ENCODE results near the gene NT5DC3.
A peak's percentile ranks its signal among the peaks of the same experiment; 100 is the strongest.

The NT5DC3 gene

DNA sequence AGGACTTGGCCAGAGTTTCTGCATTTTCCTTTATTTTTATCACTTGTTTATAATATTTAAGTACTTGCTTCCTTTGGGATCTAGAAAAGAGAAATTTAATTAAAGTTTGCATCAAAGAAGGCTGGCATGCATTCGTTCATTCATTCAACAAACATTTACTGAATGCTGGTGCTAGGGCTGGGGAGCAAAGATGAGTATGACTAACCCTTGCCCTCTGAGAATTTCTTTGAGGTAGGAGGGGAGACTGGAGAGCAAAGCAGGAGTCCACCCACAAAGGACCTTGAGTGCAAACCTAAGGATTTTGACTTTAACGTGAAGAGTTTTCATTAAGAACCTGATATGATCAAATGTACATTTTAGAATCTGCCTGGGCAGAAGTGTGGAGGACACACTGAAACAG is 16.1 kb upstream of the NT5DC3 start:
- DNase-seq (ENCODE audit: low read depth, low spot score) = no peak
- H3K4me3 ChIP-seq (ENCODE audit: low read depth, low read length) = no peak overlapping the region
- in situ Hi-C loops (cut with HindIII; ENCODE audit: low sequenced_read_pairs) = no loop called here
- TF ChIP-seq, protein P1, sequence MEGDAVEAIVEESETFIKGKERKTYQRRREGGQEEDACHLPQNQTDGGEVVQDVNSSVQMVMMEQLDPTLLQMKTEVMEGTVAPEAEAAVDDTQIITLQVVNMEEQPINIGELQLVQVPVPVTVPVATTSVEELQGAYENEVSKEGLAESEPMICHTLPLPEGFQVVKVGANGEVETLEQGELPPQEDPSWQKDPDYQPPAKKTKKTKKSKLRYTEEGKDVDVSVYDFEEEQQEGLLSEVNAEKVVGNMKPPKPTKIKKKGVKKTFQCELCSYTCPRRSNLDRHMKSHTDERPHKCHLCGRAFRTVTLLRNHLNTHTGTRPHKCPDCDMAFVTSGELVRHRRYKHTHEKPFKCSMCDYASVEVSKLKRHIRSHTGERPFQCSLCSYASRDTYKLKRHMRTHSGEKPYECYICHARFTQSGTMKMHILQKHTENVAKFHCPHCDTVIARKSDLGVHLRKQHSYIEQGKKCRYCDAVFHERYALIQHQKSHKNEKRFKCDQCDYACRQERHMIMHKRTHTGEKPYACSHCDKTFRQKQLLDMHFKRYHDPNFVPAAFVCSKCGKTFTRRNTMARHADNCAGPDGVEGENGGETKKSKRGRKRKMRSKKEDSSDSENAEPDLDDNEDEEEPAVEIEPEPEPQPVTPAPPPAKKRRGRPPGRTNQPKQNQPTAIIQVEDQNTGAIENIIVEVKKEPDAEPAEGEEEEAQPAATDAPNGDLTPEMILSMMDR (IDR thresholded peaks at IDR 0.05; ENCODE audit: low read depth, low read length) = no peak

DNA sequence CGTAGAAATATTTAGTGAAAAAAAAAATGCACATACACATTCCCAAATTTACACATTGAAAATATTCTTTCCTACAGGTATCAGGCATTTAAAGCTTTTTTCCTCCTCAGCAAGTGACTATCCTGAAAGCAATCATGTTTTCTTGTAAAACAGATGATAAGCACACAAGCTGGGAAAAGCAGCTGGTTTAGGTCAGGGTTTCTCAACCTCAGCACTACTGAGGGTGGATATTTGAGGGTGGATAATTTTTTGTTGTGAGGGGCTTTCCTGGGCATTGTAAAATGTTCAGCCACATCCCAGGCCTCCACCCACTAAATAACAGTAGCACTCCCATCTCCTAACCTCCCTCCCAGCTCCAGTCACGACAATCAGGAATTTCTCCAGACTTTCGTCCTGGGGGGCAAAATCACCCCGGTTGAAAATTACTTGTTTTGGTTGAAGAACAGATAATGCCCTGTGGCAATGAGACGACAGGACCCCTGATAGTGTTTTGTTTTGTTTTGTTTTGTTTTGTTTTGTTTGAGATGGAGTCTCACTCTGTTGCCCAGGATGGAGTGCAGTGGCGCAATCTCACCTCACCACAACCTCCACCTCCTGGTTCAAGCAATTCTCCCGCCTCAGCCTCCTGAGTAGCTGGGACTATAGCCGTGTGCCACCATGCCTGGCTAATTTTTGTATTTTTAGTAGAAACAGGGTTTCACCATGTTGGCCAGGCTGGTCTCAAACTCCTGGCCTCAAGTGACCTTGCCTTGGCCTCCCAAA is 15.0 kb upstream of the NT5DC3 start:
- in situ Hi-C loops (cut with HindIII; ENCODE audit: low sequenced_read_pairs) = no loop called here
- DNase-seq (ENCODE audit: low read depth, low spot score) = no peak
- H3K4me3 ChIP-seq (ENCODE audit: low read depth, low read length) = no peak overlapping the region
- TF ChIP-seq, protein P1 (IDR thresholded peaks at IDR 0.05; ENCODE audit: low read depth, low read length) = no peak

DNA sequence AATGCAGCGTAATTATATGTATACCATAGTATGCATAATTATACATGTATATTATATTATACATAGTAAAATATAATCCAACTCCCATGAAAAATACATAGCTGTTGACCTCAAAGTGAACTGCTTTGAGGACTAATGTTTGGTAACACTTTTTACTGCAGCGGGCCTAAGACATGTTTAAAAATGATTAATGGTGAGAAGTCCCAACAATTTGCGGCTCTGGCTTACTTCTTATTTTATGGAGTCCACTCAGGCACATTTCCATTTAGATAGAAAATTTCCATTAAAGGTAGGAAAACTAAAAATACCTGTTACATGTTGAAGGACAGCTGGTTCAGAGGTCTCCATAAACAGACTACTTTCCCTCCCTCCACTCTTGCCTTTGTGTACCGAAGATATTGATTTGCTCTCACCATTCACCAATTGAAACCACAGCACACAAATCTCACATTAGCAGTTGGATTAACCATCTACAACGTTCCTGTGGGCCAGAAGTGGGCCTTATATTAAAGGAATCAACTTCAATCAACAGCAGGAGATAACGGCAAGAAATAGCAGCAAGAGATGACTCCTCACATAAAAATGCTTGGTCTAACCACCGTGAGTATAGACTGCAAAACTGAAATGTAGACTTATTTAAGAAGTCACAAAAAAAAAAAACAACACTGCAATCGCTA is 14.1 kb upstream of the NT5DC3 start:
- in situ Hi-C loops (cut with HindIII; ENCODE audit: low sequenced_read_pairs) = no loop called here
- no peak overlapping the region for H3K4me3 ChIP-seq (ENCODE audit: low read depth, low read length)
- DNase-seq (ENCODE audit: low read depth, low spot score) = peak; percentile 91

DNA sequence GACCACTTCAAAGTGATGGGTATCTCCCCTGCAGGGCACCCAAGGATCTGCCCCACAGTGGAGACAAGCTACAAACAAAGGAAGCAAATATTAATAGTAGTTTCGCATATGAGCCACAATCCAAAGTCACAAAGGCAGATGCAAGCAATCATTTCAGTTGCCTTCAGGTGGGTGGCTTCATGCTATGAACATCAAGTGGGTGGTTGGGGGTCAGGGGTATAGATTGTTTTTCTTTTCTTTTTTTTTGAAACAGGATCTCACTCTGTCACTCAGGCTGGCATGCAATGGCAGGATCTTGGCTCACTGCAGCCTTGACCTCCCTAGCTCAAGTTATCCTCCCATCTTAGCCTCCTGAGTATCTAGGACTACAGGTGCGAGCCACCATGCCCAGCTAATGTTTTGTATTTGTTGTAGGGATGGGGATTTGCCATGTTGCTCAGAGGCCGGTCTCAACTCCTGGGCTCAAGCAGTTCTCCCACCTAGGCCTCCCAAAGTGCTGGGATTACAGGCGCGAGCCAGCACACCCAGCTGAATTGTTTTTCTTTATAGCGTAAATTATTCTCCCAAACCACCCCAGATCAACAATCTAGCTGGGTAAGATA is 13.4 kb upstream of the NT5DC3 start:
- H3K4me3 ChIP-seq (ENCODE audit: low read depth, low read length) = no peak overlapping the region
- TF ChIP-seq, protein P1 (IDR thresholded peaks at IDR 0.05; ENCODE audit: low read depth, low read length) = no peak
- in situ Hi-C loops (cut with HindIII; ENCODE audit: low sequenced_read_pairs) = no loop called here
- no peak for DNase-seq (ENCODE audit: low read depth, low spot score)

More for the DNA sequence above, 14.1 kb upstream of the NT5DC3 start:
- TF ChIP-seq, protein P1 (IDR thresholded peaks at IDR 0.05; ENCODE audit: low read depth, low read length) = no peak

DNA sequence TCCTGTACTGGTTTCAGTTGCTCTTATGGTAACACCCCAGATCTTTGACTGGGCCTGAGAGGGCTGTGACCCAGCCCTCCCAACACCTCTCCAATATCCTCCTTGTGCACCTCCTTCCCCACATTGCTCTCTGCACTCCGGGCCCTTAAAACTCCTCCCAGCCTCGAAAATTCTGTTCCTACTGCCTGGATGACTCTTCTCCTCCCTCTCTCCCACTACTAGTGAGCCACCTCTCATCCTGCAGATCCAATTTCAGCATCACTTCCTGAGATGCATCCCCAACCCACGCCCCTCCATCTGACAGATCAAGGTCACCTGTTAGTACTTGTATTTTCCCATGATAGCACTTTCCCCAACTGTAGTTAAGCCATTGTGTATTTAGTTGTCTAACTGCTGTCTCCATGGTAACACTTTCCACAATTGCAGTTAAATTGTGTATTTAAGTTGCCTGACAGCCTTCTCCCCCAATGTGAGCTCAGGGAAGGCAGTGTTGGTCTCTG is 11.5 kb upstream of the NT5DC3 start:
- TF ChIP-seq, protein P1 (IDR thresholded peaks at IDR 0.05; ENCODE audit: low read depth, low read length) = no peak
- DNase-seq (ENCODE audit: low read depth, low spot score) = peak; percentile 79
- no peak overlapping the region for H3K4me3 ChIP-seq (ENCODE audit: low read depth, low read length)
- in situ Hi-C loops (cut with HindIII; ENCODE audit: low sequenced_read_pairs) = no loop called here

DNA sequence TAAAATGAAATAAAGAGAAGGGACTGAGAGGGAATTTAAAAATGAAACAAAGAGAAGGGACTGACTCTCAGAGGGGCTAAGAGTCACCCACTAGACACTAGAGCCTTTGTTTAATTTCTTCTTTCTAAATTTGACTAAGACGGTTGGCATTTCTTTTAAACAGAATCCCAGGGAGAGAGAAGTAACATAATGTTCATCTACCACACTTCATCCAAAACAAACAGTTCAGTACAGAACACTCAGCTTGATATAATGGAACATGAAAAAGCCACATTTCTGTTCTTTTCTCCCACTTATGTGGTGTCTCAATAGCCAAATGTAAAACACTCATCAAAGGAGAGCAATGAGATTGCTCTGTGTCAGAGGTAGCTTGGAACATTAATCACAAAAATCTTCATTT is 10.1 kb upstream of the NT5DC3 start:
- H3K4me3 ChIP-seq (ENCODE audit: low read depth, low read length) = no peak overlapping the region
- peak; percentile 86 for DNase-seq (ENCODE audit: low read depth, low spot score)
- in situ Hi-C loops (cut with HindIII; ENCODE audit: low sequenced_read_pairs) = no loop called here
- TF ChIP-seq, protein P1 (IDR thresholded peaks at IDR 0.05; ENCODE audit: low read depth, low read length) = no peak
